HepG2 (cell line): ENCODE results near the gene GALNT11.

Experiments
- HOXA5 ChIP-seq: sonication (generic); formaldehyde crosslinking; IDR thresholded peaks from 2 replicates; pipeline ENCODE4 v1.4.0; 2020; ENCODE audit warnings: missing genetic modification reagents
- U2AF2 ChIP-seq: fragments of 200-400 bp; formaldehyde crosslinking; IDR thresholded peaks from 2 replicates; pipeline ENCODE4 v1.6.1; 2017; ENCODE audit warnings: low read depth, mild to moderate bottlenecking, low read length
- ZNF737 ChIP-seq: sonication (generic); formaldehyde crosslinking; IDR thresholded peaks from 2 replicates; pipeline ENCODE4 v1.5.0; 2020; ENCODE audit warnings: missing genetic modification reagents, mild to moderate bottlenecking, borderline replicate concordance
- ZNF780A ChIP-seq: sonication (generic); formaldehyde crosslinking; IDR thresholded peaks from 2 replicates; pipeline ENCODE4 v1.8.0; 2022; ENCODE audit warnings: mild to moderate bottlenecking, missing genetic modification reagents, moderate library complexity
- TF ChIP-seq, protein P1 (sequence below): sonication (generic); formaldehyde crosslinking; IDR thresholded peaks from 2 replicates; pipeline ENCODE4 v1.5.0; 2020; ENCODE audit warnings: mild to moderate bottlenecking, missing genetic modification reagents, moderate library complexity

DNA sequence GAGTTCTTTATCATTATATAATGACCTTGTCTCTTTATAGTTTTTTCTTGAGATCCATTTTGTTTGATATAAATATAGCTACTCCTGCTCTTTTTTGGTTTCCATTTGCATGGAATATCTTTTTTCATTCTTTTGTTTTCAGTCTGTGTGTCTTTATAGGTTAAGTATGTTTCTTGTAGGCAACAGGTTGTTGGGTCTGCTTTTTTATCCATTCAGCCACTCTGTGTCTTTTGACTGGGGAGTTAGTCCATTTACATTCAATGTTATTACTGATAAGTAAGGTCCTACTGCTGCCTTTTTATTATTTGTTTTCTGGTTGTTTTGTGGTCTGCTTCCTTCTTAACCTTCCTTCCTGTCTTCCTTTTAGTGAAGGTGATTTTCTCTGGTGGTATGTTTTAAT is 21.1 kb downstream of the GALNT11 start:
- TF ChIP-seq, protein P1, sequence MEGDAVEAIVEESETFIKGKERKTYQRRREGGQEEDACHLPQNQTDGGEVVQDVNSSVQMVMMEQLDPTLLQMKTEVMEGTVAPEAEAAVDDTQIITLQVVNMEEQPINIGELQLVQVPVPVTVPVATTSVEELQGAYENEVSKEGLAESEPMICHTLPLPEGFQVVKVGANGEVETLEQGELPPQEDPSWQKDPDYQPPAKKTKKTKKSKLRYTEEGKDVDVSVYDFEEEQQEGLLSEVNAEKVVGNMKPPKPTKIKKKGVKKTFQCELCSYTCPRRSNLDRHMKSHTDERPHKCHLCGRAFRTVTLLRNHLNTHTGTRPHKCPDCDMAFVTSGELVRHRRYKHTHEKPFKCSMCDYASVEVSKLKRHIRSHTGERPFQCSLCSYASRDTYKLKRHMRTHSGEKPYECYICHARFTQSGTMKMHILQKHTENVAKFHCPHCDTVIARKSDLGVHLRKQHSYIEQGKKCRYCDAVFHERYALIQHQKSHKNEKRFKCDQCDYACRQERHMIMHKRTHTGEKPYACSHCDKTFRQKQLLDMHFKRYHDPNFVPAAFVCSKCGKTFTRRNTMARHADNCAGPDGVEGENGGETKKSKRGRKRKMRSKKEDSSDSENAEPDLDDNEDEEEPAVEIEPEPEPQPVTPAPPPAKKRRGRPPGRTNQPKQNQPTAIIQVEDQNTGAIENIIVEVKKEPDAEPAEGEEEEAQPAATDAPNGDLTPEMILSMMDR (CRISPR knock-in tag): no peak
- TF ChIP-seq ZNF737 (CRISPR knock-in tag) (no peak), HOXA5 (CRISPR knock-in tag) (no peak), U2AF2 (no peak), ZNF780A (CRISPR knock-in tag) (no peak)
